Neural cell (in vitro differentiated cells): Measurements from ENCODE around the gene ASH1L. TPM values are rescaled to one million over a fixed set of nuclear protein-coding genes. Genes with fewer than 3 reads are reported as not detected.

Source experiments
- H2AFZ ChIP-seq: fragments of 200-600, 300-800 bp; sonication (generic), shearing (Covaris generic); 2 replicates; pipeline ENCODE4 v1.6.0; 2014; ENCODE audit warnings: low read depth, mild to moderate bottlenecking, antibody characterized with exemption, low read length, moderate library complexity
- H3F3A ChIP-seq: fragments of 200-600 bp; shearing (Covaris generic); 2 replicates; pipeline ENCODE4 v1.6.1; 2016; ENCODE audit warnings: mild to moderate bottlenecking, moderate library complexity, mixed read lengths, antibody characterized with exemption, low read length; ENCODE audit not compliant: insufficient read depth, poor library complexity, severe bottlenecking
- H3K27ac ChIP-seq: fragments of 200-600, 300-800 bp; sonication (generic), shearing (Covaris generic); 2 replicates; pipeline ENCODE4 v1.5.1; 2014; ENCODE audit warnings: mild to moderate bottlenecking, low read length, moderate library complexity
- H3K27me3 ChIP-seq: fragments of 300-800, 200-600 bp; sonication (generic), shearing (Covaris generic); 2 replicates; pipeline ENCODE4 v1.6.0; 2014; ENCODE audit warnings: mild to moderate bottlenecking, low read depth, low read length, moderate library complexity; ENCODE audit not compliant: insufficient read depth
- H3K36me3 ChIP-seq: fragments of 300-800, 200-600 bp; sonication (generic), shearing (Covaris generic); 2 replicates; pipeline ENCODE4 v1.5.1; 2014; ENCODE audit warnings: mild to moderate bottlenecking, antibody characterized with exemption, low read length, moderate library complexity; ENCODE audit not compliant: insufficient read depth
- H3K4me2 ChIP-seq: fragments of 300-800, 200-600 bp; sonication (generic), shearing (Covaris generic); 2 replicates; pipeline ENCODE4 v1.6.0; 2014; ENCODE audit warnings: mild to moderate bottlenecking, low read length
- H3K4me3 ChIP-seq: fragments of 300-800, 200-600 bp; sonication (generic), shearing (Covaris generic); 2 replicates; pipeline ENCODE4 v1.5.1; 2014; ENCODE audit warnings: mild to moderate bottlenecking, low read length, moderate library complexity
- H3K79me2 ChIP-seq: fragments of 200-600 bp; shearing (Covaris generic); replicated peaks from 2 replicates; pipeline ENCODE4 v1.6.0; 2014; ENCODE audit warnings: mild to moderate bottlenecking, low read length, moderate library complexity; ENCODE audit not compliant: insufficient read depth
- H3K9ac ChIP-seq: fragments of 300-800, 200-600 bp; sonication (generic), shearing (Covaris generic); 2 replicates; pipeline ENCODE4 v1.6.1; 2016; ENCODE audit warnings: mild to moderate bottlenecking, low read length, mixed read lengths
- H3K9me2 ChIP-seq: fragments of 200-600 bp; shearing (Covaris generic); 2 replicates; pipeline ENCODE4 v1.6.1; 2016; ENCODE audit warnings: mild to moderate bottlenecking, low read length, mixed read lengths; ENCODE audit not compliant: insufficient read depth
- H3K9me3 ChIP-seq: fragments of 200-600, 300-800 bp; sonication (generic), shearing (Covaris generic); 2 replicates; pipeline ENCODE4 v1.6.1; 2016; ENCODE audit warnings: mild to moderate bottlenecking, mixed run types, low read length, moderate library complexity, mixed read lengths
- H4K20me1 ChIP-seq: fragments of 200-600 bp; shearing (Covaris generic); 2 replicates; pipeline ENCODE4 v1.6.1; 2016; ENCODE audit warnings: mild to moderate bottlenecking, mixed run types; ENCODE audit not compliant: insufficient read depth
- EP300 ChIP-seq: fragments of 450-650 bp; conservative IDR thresholded peaks from 2 replicates; pipeline ENCODE4 v1.6.1; 2014; ENCODE audit warnings: antibody characterized with exemption, mild to moderate bottlenecking, moderate library complexity; ENCODE audit not compliant: poor library complexity, severe bottlenecking
- EZH2 ChIP-seq: fragments of 200-600, 300-800 bp; shearing (Covaris generic), sonication (generic); IDR thresholded peaks from 2 replicates; pipeline ENCODE4 v1.6.1; 2014; ENCODE audit warnings: antibody characterized with exemption, low read length, borderline replicate concordance, mild to moderate bottlenecking; ENCODE audit not compliant: insufficient read depth, poor library complexity, severe bottlenecking
- MXI1 ChIP-seq: fragments of 450-650 bp; conservative IDR thresholded peaks from 2 replicates; pipeline ENCODE4 v1.6.1; 2014; ENCODE audit warnings: antibody characterized with exemption, mild to moderate bottlenecking; ENCODE audit not compliant: poor library complexity, severe bottlenecking
- POLR2AphosphoS5 ChIP-seq: IDR thresholded peaks from 2 replicates; pipeline ENCODE4 v1.6.1; 2012
- RAD21 ChIP-seq: fragments of 450-650 bp; conservative IDR thresholded peaks from 2 replicates; pipeline ENCODE4 v1.6.1; 2014; ENCODE audit warnings: antibody characterized with exemption, mild to moderate bottlenecking, moderate library complexity
- SMC3 ChIP-seq: fragments of 450-650 bp; conservative IDR thresholded peaks from 2 replicates; pipeline ENCODE4 v1.6.1; 2014; ENCODE audit warnings: antibody characterized with exemption, mild to moderate bottlenecking, moderate library complexity; ENCODE audit not compliant: poor library complexity
- TAF1 ChIP-seq: IDR thresholded peaks from 2 replicates; pipeline ENCODE4 v1.6.1; 2012; ENCODE audit warnings: low read depth
- polyA plus RNA-seq: library from polyadenylated mRNA; depleted of rRNA; stranded (reverse); fragments of >200 nt; gene quantifications from 2 replicates; pipeline ENCODE4 v1.2.3, GENCODE V29; 2014
- TF ChIP-seq, protein P1 (sequence below): IDR thresholded peaks from 2 replicates; pipeline ENCODE4 v1.6.1; 2012; ENCODE audit warnings: borderline replicate concordance
- TF ChIP-seq, protein P2 (sequence below): fragments of 450-650 bp; IDR thresholded peaks from 2 replicates; pipeline ENCODE4 v1.5.1; 2014; ENCODE audit warnings: antibody characterized with exemption, mild to moderate bottlenecking, moderate library complexity; ENCODE audit not compliant: poor library complexity, severe bottlenecking

ASH1L gene
- polyA plus RNA-seq, 1 donor from 2014 or later: 16.2 TPM

DNA sequence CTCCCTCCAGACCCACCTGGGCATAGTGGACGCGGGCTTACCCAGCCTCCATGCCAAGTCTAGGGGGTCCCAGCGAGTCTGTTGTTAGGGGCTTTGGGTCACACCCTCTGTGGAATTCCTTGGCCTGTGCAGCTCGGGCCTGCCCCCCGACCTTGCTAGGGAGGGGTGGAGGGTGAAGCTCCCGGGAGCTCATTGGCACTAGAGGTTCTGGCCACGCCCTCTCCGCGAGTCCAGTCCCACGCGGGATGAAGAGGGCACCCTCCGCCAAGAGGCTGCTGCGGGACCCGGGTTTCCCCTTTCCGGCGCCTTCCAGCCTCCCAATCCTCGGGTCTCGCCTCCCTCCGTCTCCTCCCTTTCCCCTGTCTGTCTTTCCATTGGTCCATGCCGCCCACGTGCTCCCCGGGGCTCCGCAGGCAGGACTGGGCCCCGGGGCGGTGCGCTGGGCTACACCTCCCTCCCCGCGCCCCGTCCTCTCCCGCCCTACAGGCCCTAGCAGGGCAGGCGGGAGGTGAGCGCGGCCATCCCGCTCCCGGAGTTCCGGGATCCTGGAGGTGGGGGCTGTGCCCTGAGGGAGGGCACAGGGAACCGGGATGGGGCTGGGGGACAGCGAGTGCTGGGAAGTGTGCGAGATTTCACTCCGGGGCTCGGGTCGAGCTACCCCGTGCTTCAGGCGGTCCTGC lies 238.4 kb downstream of the ASH1L start:
- H3K27ac ChIP-seq: peak overlapping the region; percentile 34
- peaks cover 7% of the 10 kb centered on the region for H4K20me1 ChIP-seq
- TF ChIP-seq, protein P1, sequence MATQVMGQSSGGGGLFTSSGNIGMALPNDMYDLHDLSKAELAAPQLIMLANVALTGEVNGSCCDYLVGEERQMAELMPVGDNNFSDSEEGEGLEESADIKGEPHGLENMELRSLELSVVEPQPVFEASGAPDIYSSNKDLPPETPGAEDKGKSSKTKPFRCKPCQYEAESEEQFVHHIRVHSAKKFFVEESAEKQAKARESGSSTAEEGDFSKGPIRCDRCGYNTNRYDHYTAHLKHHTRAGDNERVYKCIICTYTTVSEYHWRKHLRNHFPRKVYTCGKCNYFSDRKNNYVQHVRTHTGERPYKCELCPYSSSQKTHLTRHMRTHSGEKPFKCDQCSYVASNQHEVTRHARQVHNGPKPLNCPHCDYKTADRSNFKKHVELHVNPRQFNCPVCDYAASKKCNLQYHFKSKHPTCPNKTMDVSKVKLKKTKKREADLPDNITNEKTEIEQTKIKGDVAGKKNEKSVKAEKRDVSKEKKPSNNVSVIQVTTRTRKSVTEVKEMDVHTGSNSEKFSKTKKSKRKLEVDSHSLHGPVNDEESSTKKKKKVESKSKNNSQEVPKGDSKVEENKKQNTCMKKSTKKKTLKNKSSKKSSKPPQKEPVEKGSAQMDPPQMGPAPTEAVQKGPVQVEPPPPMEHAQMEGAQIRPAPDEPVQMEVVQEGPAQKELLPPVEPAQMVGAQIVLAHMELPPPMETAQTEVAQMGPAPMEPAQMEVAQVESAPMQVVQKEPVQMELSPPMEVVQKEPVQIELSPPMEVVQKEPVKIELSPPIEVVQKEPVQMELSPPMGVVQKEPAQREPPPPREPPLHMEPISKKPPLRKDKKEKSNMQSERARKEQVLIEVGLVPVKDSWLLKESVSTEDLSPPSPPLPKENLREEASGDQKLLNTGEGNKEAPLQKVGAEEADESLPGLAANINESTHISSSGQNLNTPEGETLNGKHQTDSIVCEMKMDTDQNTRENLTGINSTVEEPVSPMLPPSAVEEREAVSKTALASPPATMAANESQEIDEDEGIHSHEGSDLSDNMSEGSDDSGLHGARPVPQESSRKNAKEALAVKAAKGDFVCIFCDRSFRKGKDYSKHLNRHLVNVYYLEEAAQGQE: no peak
- no peak for TF ChIP-seq RAD21
- peak; percentile 46 for TF ChIP-seq MXI1
- TF ChIP-seq SMC3: no peak
- peak; percentile 36 for TF ChIP-seq POLR2AphosphoS5
- H3K27me3 ChIP-seq: no peaks in the 10 kb centered on the region
- H3F3A ChIP-seq: no peaks in the 10 kb centered on the region
- peak overlapping the region; percentile 91 for H3K9ac ChIP-seq
- H3K4me2 ChIP-seq: peak overlapping the region; percentile 99
- H3K9me3 ChIP-seq: no peaks in the 10 kb centered on the region
- H3K9me2 ChIP-seq: no peaks in the 10 kb centered on the region
- peaks cover 28% of the 10 kb centered on the region for H3K79me2 ChIP-seq
- peak overlapping the region; percentile 90 for H3K4me3 ChIP-seq
- peaks cover 4% of the 10 kb centered on the region for H3K36me3 ChIP-seq
- no peak overlapping the region for H2AFZ ChIP-seq

DNA sequence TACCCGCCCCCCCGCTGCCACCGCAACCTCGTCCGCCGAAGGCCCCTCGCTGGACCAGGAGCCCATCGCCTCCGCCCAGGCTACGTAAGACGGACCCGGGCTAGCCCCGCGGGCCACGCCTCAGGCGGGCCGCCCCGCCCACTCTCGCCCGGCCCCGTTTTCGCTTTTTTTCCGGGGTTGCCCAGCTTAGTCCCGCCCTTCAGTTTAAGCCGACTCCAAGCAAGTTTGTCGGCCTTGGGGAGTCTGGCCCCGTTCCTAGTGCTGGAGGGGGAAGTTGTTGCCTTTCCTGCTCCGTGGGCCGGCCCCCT lies 238.9 kb downstream of the ASH1L start:
- H2AFZ ChIP-seq: no peak overlapping the region
- H3F3A ChIP-seq: no peaks in the 10 kb centered on the region
- H3K27ac ChIP-seq: peak overlapping the region; percentile 34
- peak overlapping the region; percentile 90 for H3K4me3 ChIP-seq
- H3K79me2 ChIP-seq: peaks cover 28% of the 10 kb centered on the region
- H3K9me2 ChIP-seq: no peaks in the 10 kb centered on the region
- H3K4me2 ChIP-seq: peak overlapping the region; percentile 99
- no peaks in the 10 kb centered on the region for H3K27me3 ChIP-seq
- H3K9me3 ChIP-seq: no peaks in the 10 kb centered on the region
- TF ChIP-seq, protein P2, sequence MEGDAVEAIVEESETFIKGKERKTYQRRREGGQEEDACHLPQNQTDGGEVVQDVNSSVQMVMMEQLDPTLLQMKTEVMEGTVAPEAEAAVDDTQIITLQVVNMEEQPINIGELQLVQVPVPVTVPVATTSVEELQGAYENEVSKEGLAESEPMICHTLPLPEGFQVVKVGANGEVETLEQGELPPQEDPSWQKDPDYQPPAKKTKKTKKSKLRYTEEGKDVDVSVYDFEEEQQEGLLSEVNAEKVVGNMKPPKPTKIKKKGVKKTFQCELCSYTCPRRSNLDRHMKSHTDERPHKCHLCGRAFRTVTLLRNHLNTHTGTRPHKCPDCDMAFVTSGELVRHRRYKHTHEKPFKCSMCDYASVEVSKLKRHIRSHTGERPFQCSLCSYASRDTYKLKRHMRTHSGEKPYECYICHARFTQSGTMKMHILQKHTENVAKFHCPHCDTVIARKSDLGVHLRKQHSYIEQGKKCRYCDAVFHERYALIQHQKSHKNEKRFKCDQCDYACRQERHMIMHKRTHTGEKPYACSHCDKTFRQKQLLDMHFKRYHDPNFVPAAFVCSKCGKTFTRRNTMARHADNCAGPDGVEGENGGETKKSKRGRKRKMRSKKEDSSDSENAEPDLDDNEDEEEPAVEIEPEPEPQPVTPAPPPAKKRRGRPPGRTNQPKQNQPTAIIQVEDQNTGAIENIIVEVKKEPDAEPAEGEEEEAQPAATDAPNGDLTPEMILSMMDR: no peak
- TF ChIP-seq EP300: no peak
- no peak for TF ChIP-seq RAD21
- TF ChIP-seq, protein P1: no peak
- no peak for TF ChIP-seq POLR2AphosphoS5
- TF ChIP-seq MXI1: no peak
- no peak for TF ChIP-seq SMC3
- TF ChIP-seq TAF1: no peak
- no peak for TF ChIP-seq EZH2
- peaks cover 7% of the 10 kb centered on the region for H4K20me1 ChIP-seq
- H3K36me3 ChIP-seq: peaks cover 4% of the 10 kb centered on the region
- H3K9ac ChIP-seq: peak overlapping the region; percentile 91
